ENCODE results near the gene FAM156A.
"Not testable (repeated sequence)": the region's sequence is repeated elsewhere in the genome, so short reads cannot be mapped to it uniquely, and the experiment has no call there.

Gene FAM156A

GRCh38 chrX:52988985-52989917 is 30.9 kb upstream of the FAM156A start:
- no peak for DNase-seq (ENCODE audit: low spot score in 2 of 2)
- Mint-ChIP-seq H3K4me3 (no peak overlapping the region), H3K27me3 (no peaks in the 10 kb centered on the region), H3K4me1 (peaks cover 10% of the 10 kb centered on the region), H3K36me3 (ENCODE audit: insufficient read depth) (no peaks in the 10 kb centered on the region), H3K27ac (ENCODE audit: low read depth) (no peak overlapping the region), H3K9me3 (no peaks in the 10 kb centered on the region)
- no peak for ATAC-seq (replicated peaks; ENCODE audit: extremely low read depth, poor library complexity, severe bottlenecking)

GRCh38 chrX:52983321-52984000 is 25.1 kb upstream of the FAM156A start:
- Mint-ChIP-seq H3K27me3 (no peaks in the 10 kb centered on the region), H3K9me3 (no peaks in the 10 kb centered on the region), H3K4me1 (no peaks in the 10 kb centered on the region), H3K27ac (ENCODE audit: low read depth) (no peak overlapping the region), H3K4me3 (no peak overlapping the region), H3K36me3 (ENCODE audit: insufficient read depth) (no peaks in the 10 kb centered on the region)
- DNase-seq (ENCODE audit: low spot score in 2 of 2) = no peak
- ATAC-seq (replicated peaks; ENCODE audit: extremely low read depth, poor library complexity, severe bottlenecking) = no peak

GRCh38 chrX:52979993-52980392 is 21.7 kb upstream of the FAM156A start:
- Mint-ChIP-seq H3K4me1 (no peaks in the 10 kb centered on the region), H3K36me3 (ENCODE audit: insufficient read depth) (no peaks in the 10 kb centered on the region), H3K4me3 (no peak overlapping the region), H3K27ac (ENCODE audit: low read depth) (no peak overlapping the region), H3K9me3 (no peaks in the 10 kb centered on the region), H3K27me3 (no peaks in the 10 kb centered on the region)
- DNase-seq (ENCODE audit: low spot score in 2 of 2) (no peak), ATAC-seq (replicated peaks; ENCODE audit: extremely low read depth, poor library complexity, severe bottlenecking) (no peak)

- ATAC-seq (replicated peaks; ENCODE audit: extremely low read depth, poor library complexity, severe bottlenecking) = no peak
- Mint-ChIP-seq H3K36me3 (ENCODE audit: insufficient read depth) (no peaks in the 10 kb centered on the region), H3K4me1 (no peaks in the 10 kb centered on the region), H3K4me3 (no peak overlapping the region), H3K27ac (ENCODE audit: low read depth) (no peak overlapping the region), H3K9me3 (no peaks in the 10 kb centered on the region), H3K27me3 (no peaks in the 10 kb centered on the region)
- no peak for DNase-seq (ENCODE audit: low spot score in 2 of 2)
Measured at GRCh38 chrX:52979568-52979967, 21.2 kb upstream of the FAM156A start.

- no peaks in the 10 kb centered on the region for H3K36me3 Mint-ChIP-seq (ENCODE audit: insufficient read depth)
- H3K9me3 Mint-ChIP-seq = no peaks in the 10 kb centered on the region
- no peaks in the 10 kb centered on the region for H3K4me1 Mint-ChIP-seq
- H3K27me3 Mint-ChIP-seq = no peaks in the 10 kb centered on the region
- ATAC-seq (replicated peaks; ENCODE audit: extremely low read depth, poor library complexity, severe bottlenecking) (no peak), DNase-seq (ENCODE audit: low spot score in 2 of 2) (no peak)
- no peak overlapping the region for H3K27ac Mint-ChIP-seq (ENCODE audit: low read depth)
- H3K4me3 Mint-ChIP-seq = no peak overlapping the region
Measured at GRCh38 chrX:52977953-52978352, 19.6 kb upstream of the FAM156A start.

- not testable (repeated sequence) for H3K36me3 Mint-ChIP-seq (ENCODE audit: insufficient read depth); H3K4me1 Mint-ChIP-seq; DNase-seq (ENCODE audit: low spot score in 2 of 2); H3K27ac Mint-ChIP-seq (ENCODE audit: low read depth); H3K27me3 Mint-ChIP-seq; H3K9me3 Mint-ChIP-seq; ATAC-seq (replicated peaks; ENCODE audit: extremely low read depth, poor library complexity, severe bottlenecking); H3K4me3 Mint-ChIP-seq
Measured at GRCh38 chrX:52975576-52975975, 17.3 kb upstream of the FAM156A start.

- H3K27ac Mint-ChIP-seq (ENCODE audit: low read depth); H3K4me3 Mint-ChIP-seq; H3K36me3 Mint-ChIP-seq (ENCODE audit: insufficient read depth); H3K4me1 Mint-ChIP-seq; ATAC-seq (replicated peaks; ENCODE audit: extremely low read depth, poor library complexity, severe bottlenecking); DNase-seq (ENCODE audit: low spot score in 2 of 2); H3K9me3 Mint-ChIP-seq; H3K27me3 Mint-ChIP-seq: not testable (repeated sequence)
Measured at GRCh38 chrX:52974336-52974992, 16.1 kb upstream of the FAM156A start.

GRCh38 chrX:52967922-52968321 is 9.6 kb upstream of the FAM156A start:
- DNase-seq (ENCODE audit: low spot score in 2 of 2); H3K36me3 Mint-ChIP-seq (ENCODE audit: insufficient read depth); H3K4me3 Mint-ChIP-seq; H3K9me3 Mint-ChIP-seq; H3K27me3 Mint-ChIP-seq; H3K4me1 Mint-ChIP-seq; H3K27ac Mint-ChIP-seq (ENCODE audit: low read depth); ATAC-seq (replicated peaks; ENCODE audit: extremely low read depth, poor library complexity, severe bottlenecking): not testable (repeated sequence)

- H3K36me3 Mint-ChIP-seq (ENCODE audit: insufficient read depth); H3K4me3 Mint-ChIP-seq; H3K27ac Mint-ChIP-seq (ENCODE audit: low read depth); H3K4me1 Mint-ChIP-seq; H3K27me3 Mint-ChIP-seq; ATAC-seq (replicated peaks; ENCODE audit: extremely low read depth, poor library complexity, severe bottlenecking); DNase-seq (ENCODE audit: low spot score in 2 of 2); H3K9me3 Mint-ChIP-seq: not testable (repeated sequence)
Measured at GRCh38 chrX:52966993-52967738, 8.8 kb upstream of the FAM156A start.

GRCh38 chrX:52958961-52959360 is 643 bp upstream of the FAM156A start:
- not testable (repeated sequence) for H3K4me1 Mint-ChIP-seq; H3K9me3 Mint-ChIP-seq; H3K27ac Mint-ChIP-seq (ENCODE audit: low read depth); H3K4me3 Mint-ChIP-seq; DNase-seq (ENCODE audit: low spot score in 2 of 2); H3K27me3 Mint-ChIP-seq; H3K36me3 Mint-ChIP-seq (ENCODE audit: insufficient read depth)
- ATAC-seq (replicated peaks; ENCODE audit: extremely low read depth, poor library complexity, severe bottlenecking) = peak; percentile 7

- H3K9me3 Mint-ChIP-seq; H3K27ac Mint-ChIP-seq (ENCODE audit: low read depth); H3K4me3 Mint-ChIP-seq; H3K36me3 Mint-ChIP-seq (ENCODE audit: insufficient read depth); ATAC-seq (replicated peaks; ENCODE audit: extremely low read depth, poor library complexity, severe bottlenecking); H3K4me1 Mint-ChIP-seq; H3K27me3 Mint-ChIP-seq; DNase-seq (ENCODE audit: low spot score in 2 of 2): not testable (repeated sequence)
Measured at GRCh38 chrX:52949884-52950283, 8.4 kb downstream of the FAM156A start.

- H3K36me3 Mint-ChIP-seq (ENCODE audit: insufficient read depth); ATAC-seq (replicated peaks; ENCODE audit: extremely low read depth, poor library complexity, severe bottlenecking); H3K27ac Mint-ChIP-seq (ENCODE audit: low read depth): not testable (repeated sequence)
Measured at GRCh38 chrX:52949325-52949724, 9.0 kb downstream of the FAM156A start.

More at GRCh38 chrX:52949325-52949724, 9.0 kb downstream of the FAM156A start:
- not testable (repeated sequence) for DNase-seq (ENCODE audit: low spot score in 2 of 2); H3K4me3 Mint-ChIP-seq; H3K4me1 Mint-ChIP-seq; H3K27me3 Mint-ChIP-seq; H3K9me3 Mint-ChIP-seq

Data from central memory CD8-positive, alpha-beta T cell (primary cell).